PFSK-1 (cell line): ENCODE data around the gene MORN5.

Experiments used
- FOXP2 ChIP-seq: optimal IDR thresholded peaks from 2 replicates; pipeline ENCODE3; 2011; ENCODE audit warnings: borderline replicate concordance, control low read depth, inconsistent platforms; ENCODE audit not compliant: insufficient read depth; ENCODE audit errors: extremely low read length, extremely low read depth
- POLR2AphosphoS5 ChIP-seq: IDR thresholded peaks from 2 replicates; pipeline ENCODE4 v1.6.1; 2012; ENCODE audit warnings: low read depth, mild to moderate bottlenecking, control low read depth, low read length, moderate library complexity
- REST ChIP-seq, 2 experiments: IDR thresholded peaks; 2 replicates each; pipeline versions ENCODE4 v1.6.1 to v1.8.0; 2011 to 2012; ENCODE audit warnings: low read depth in 2 of 2, low read length in 2 of 2, control low read depth in 1 of 2, inconsistent platforms in 1 of 2, mild to moderate bottlenecking in 1 of 2, moderate library complexity in 1 of 2; ENCODE audit not compliant: insufficient read depth in 1 of 2
- SIN3A ChIP-seq: IDR thresholded peaks from 2 replicates; pipeline ENCODE4 v1.6.1; 2012; ENCODE audit warnings: mild to moderate bottlenecking, low read length, moderate library complexity, borderline replicate concordance; ENCODE audit not compliant: insufficient read depth
- TAF1 ChIP-seq: IDR thresholded peaks from 2 replicates; pipeline ENCODE4 v1.6.1; 2012; ENCODE audit warnings: low read length, control low read depth, borderline replicate concordance; ENCODE audit not compliant: insufficient read depth

MORN5 gene

GRCh38 chr9:122191584-122191983 lies 31.9 kb downstream of the MORN5 start:
- no peak for TF ChIP-seq TAF1
- no peak for TF ChIP-seq REST (IDR thresholded peaks at IDR 0.05; ENCODE audit: insufficient read depth in 1 of 2, low read depth in 2 of 2, low read length in 2 of 2)
- no peak for TF ChIP-seq SIN3A
- no peak for TF ChIP-seq FOXP2
- TF ChIP-seq POLR2AphosphoS5, result no peak

GRCh38 chr9:122192261-122192875 lies 32.7 kb downstream of the MORN5 start:
- TF ChIP-seq TAF1, result no peak
- TF ChIP-seq POLR2AphosphoS5, result no peak
- TF ChIP-seq REST (IDR thresholded peaks at IDR 0.05; ENCODE audit: insufficient read depth in 1 of 2, low read depth in 2 of 2, low read length in 2 of 2), result no peak
- no peak for TF ChIP-seq SIN3A
- TF ChIP-seq FOXP2, result no peak

- TF ChIP-seq SIN3A (no peak), REST (IDR thresholded peaks at IDR 0.05; ENCODE audit: insufficient read depth in 1 of 2, low read depth in 2 of 2, low read length in 2 of 2) (no peak), TAF1 (no peak), POLR2AphosphoS5 (no peak), FOXP2 (no peak)
Measured at GRCh38 chr9:122192914-122193525, 33.3 kb downstream of the MORN5 start.

- no peak for TF ChIP-seq SIN3A
- no peak for TF ChIP-seq FOXP2
- TF ChIP-seq REST (IDR thresholded peaks at IDR 0.05; ENCODE audit: insufficient read depth in 1 of 2, low read depth in 2 of 2, low read length in 2 of 2), result no peak
- TF ChIP-seq POLR2AphosphoS5, result no peak
- TF ChIP-seq TAF1, result no peak
Measured at GRCh38 chr9:122193651-122194050, 33.9 kb downstream of the MORN5 start.
